Astrocyte (in vitro differentiated cells and primary cell): ENCODE data around the gene JAK2. TPM values are rescaled to one million over a fixed set of nuclear protein-coding genes. Genes with fewer than 3 reads are reported as not detected.

Source experiments
- DNase-seq: peaks from one replicate; pipeline ENCODE4 v3.0.0-alpha.2; 2010; ENCODE audit warnings: low read depth
- FAIRE-seq: peaks from 2 replicates; lab custom pipeline; 2011; peaks lifted over from hg19 to GRCh38; lab: Jason Lieb, UNC
- H2AFZ ChIP-seq: 2 replicates; pipeline ENCODE4 v1.6.0; 2012; ENCODE audit warnings: low read depth, low read length, inconsistent platforms
- H3K27ac ChIP-seq: 2 replicates; pipeline ENCODE4 v1.5.1; 2011; ENCODE audit warnings: low read depth, low read length, inconsistent platforms
- H3K27me3 ChIP-seq: 2 replicates; pipeline ENCODE4 v1.6.0; 2011; ENCODE audit warnings: low read length, inconsistent platforms; ENCODE audit not compliant: insufficient read depth
- H3K36me3 ChIP-seq: 2 replicates; pipeline ENCODE4 v1.5.1; 2011; ENCODE audit warnings: low read length, inconsistent platforms; ENCODE audit not compliant: insufficient read depth
- H3K4me1 ChIP-seq: 2 replicates; pipeline ENCODE4 v1.5.1; 2011; ENCODE audit warnings: low read length, inconsistent platforms; ENCODE audit not compliant: insufficient read depth
- H3K4me2 ChIP-seq: 2 replicates; pipeline ENCODE4 v1.6.0; 2012; ENCODE audit warnings: low read length, inconsistent platforms
- H3K4me3 ChIP-seq: 2 replicates; pipeline ENCODE4 v1.5.1; 2011; ENCODE audit warnings: low read depth, mild to moderate bottlenecking, low read length, inconsistent platforms; ENCODE audit not compliant: insufficient read depth
- H3K79me2 ChIP-seq: 2 replicates; pipeline ENCODE4 v1.6.0; 2012; ENCODE audit warnings: mild to moderate bottlenecking, low read length, inconsistent platforms; ENCODE audit not compliant: insufficient read depth
- H3K9ac ChIP-seq: 2 replicates; pipeline ENCODE4 v1.6.0; 2012; ENCODE audit warnings: mild to moderate bottlenecking, low read length, inconsistent platforms
- H3K9me3 ChIP-seq: 2 replicates; pipeline ENCODE4 v1.5.1; 2012; ENCODE audit warnings: low read depth, mild to moderate bottlenecking, low read length, inconsistent platforms; ENCODE audit not compliant: insufficient read depth
- H4K20me1 ChIP-seq: 2 replicates; pipeline ENCODE4 v1.6.0; 2012; ENCODE audit warnings: low read length, inconsistent platforms; ENCODE audit not compliant: insufficient read depth
- H3K27ac Mint-ChIP-seq: one replicate; pipeline ENCODE4 v1.8.0; 2021; ENCODE audit warnings: mild to moderate bottlenecking, mixed read lengths; ENCODE audit not compliant: unreplicated experiment
- H3K27me3 Mint-ChIP-seq: one replicate; pipeline ENCODE4 v1.8.0; 2021; ENCODE audit warnings: low read depth, mixed read lengths; ENCODE audit not compliant: unreplicated experiment
- H3K36me3 Mint-ChIP-seq: one replicate; pipeline ENCODE4 v1.8.0; 2021; ENCODE audit warnings: low read depth, mixed read lengths; ENCODE audit not compliant: unreplicated experiment
- H3K4me1 Mint-ChIP-seq: one replicate; pipeline ENCODE4 v1.8.0; 2021; ENCODE audit warnings: low read depth, mixed read lengths; ENCODE audit not compliant: unreplicated experiment
- H3K4me3 Mint-ChIP-seq: one replicate; pipeline ENCODE4 v1.8.0; 2021; ENCODE audit warnings: mild to moderate bottlenecking, moderate library complexity, mixed read lengths; ENCODE audit not compliant: unreplicated experiment
- H3K9me3 Mint-ChIP-seq: one replicate; pipeline ENCODE4 v1.8.0; 2021; ENCODE audit warnings: mild to moderate bottlenecking, mixed read lengths; ENCODE audit not compliant: unreplicated experiment
- CTCF ChIP-seq: IDR thresholded peaks from 2 replicates; pipeline ENCODE4 v1.5.1; 2011; ENCODE audit warnings: low read depth, mild to moderate bottlenecking, inconsistent platforms, low read length, moderate library complexity; ENCODE audit not compliant: insufficient read depth
- EZH2 ChIP-seq: IDR thresholded peaks from 2 replicates; pipeline ENCODE4 v1.6.1; 2012; ENCODE audit warnings: mild to moderate bottlenecking, low read length, inconsistent platforms; ENCODE audit not compliant: insufficient read depth
- total RNA-seq: library from RNA; stranded (reverse); gene quantifications from 2 replicates; pipeline ENCODE4 v1.2.1, GENCODE V29; 2021

The JAK2 gene
- total RNA-seq, 1 donor from 2014 or later, result 12.3 TPM

- Histone ChIP-seq H3K27me3 (no peaks in the 10 kb centered on the region), H4K20me1 (no peaks in the 10 kb centered on the region), H3K9me3 (peaks cover 7% of the 10 kb centered on the region), H3K36me3 (no peaks in the 10 kb centered on the region), H3K4me1 (no peaks in the 10 kb centered on the region), H3K27ac (no peak overlapping the region), H3K4me2 (no peak overlapping the region), H3K4me3 (no peak overlapping the region), H3K79me2 (no peaks in the 10 kb centered on the region), H3K9ac (no peak overlapping the region), H2AFZ (no peak overlapping the region)
- DNase-seq (no peak), FAIRE-seq (no peak)
- peaks cover 22% of the 10 kb centered on the region for H3K36me3 Mint-ChIP-seq
- peaks cover 2% of the 10 kb centered on the region for H3K9me3 Mint-ChIP-seq
- no peak overlapping the region for H3K27ac Mint-ChIP-seq
- no peak for TF ChIP-seq EZH2
- TF ChIP-seq CTCF, result no peak
- no peaks in the 10 kb centered on the region for H3K27me3 Mint-ChIP-seq
- no peaks in the 10 kb centered on the region for H3K4me1 Mint-ChIP-seq
- no peak overlapping the region for H3K4me3 Mint-ChIP-seq
Measured at GRCh38 chr9:5110867-5111681, 126.0 kb downstream of the JAK2 start.

- Mint-ChIP-seq H3K27ac (no peak overlapping the region), H3K4me3 (no peak overlapping the region), H3K36me3 (peaks cover 21% of the 10 kb centered on the region), H3K4me1 (no peaks in the 10 kb centered on the region), H3K9me3 (peaks cover 2% of the 10 kb centered on the region), H3K27me3 (no peaks in the 10 kb centered on the region)
- TF ChIP-seq EZH2 (no peak), CTCF (no peak)
- no peaks in the 10 kb centered on the region for H3K27me3 ChIP-seq
- FAIRE-seq (no peak), DNase-seq (no peak)
- no peak overlapping the region for H3K4me2 ChIP-seq
- no peak overlapping the region for H3K27ac ChIP-seq
- H3K9me3 ChIP-seq, result peaks cover 7% of the 10 kb centered on the region
- no peaks in the 10 kb centered on the region for H3K4me1 ChIP-seq
- no peaks in the 10 kb centered on the region for H4K20me1 ChIP-seq
- no peaks in the 10 kb centered on the region for H3K36me3 ChIP-seq
- no peaks in the 10 kb centered on the region for H3K79me2 ChIP-seq
- H2AFZ ChIP-seq, result no peak overlapping the region
- H3K9ac ChIP-seq, result no peak overlapping the region
- no peak overlapping the region for H3K4me3 ChIP-seq
Measured at GRCh38 chr9:5111696-5112095, 126.6 kb downstream of the JAK2 start.

GRCh38 chr9:5112109-5112592 is 127.1 kb downstream of the JAK2 start:
- no peaks in the 10 kb centered on the region for H3K36me3 ChIP-seq
- H3K4me2 ChIP-seq, result no peak overlapping the region
- Mint-ChIP-seq H3K36me3 (peaks cover 20% of the 10 kb centered on the region), H3K4me1 (no peaks in the 10 kb centered on the region), H3K9me3 (peaks cover 2% of the 10 kb centered on the region), H3K27me3 (no peaks in the 10 kb centered on the region), H3K4me3 (no peak overlapping the region), H3K27ac (no peak overlapping the region)
- peaks cover 7% of the 10 kb centered on the region for H3K9me3 ChIP-seq
- FAIRE-seq (no peak), DNase-seq (no peak)
- no peaks in the 10 kb centered on the region for H4K20me1 ChIP-seq
- no peak overlapping the region for H3K4me3 ChIP-seq
- no peak overlapping the region for H2AFZ ChIP-seq
- H3K27ac ChIP-seq, result no peak overlapping the region
- H3K79me2 ChIP-seq, result no peaks in the 10 kb centered on the region
- H3K4me1 ChIP-seq, result no peaks in the 10 kb centered on the region
- no peaks in the 10 kb centered on the region for H3K27me3 ChIP-seq
- H3K9ac ChIP-seq, result no peak overlapping the region
- TF ChIP-seq EZH2 (no peak), CTCF (no peak)
